Globus pallidus (tissue), 1 donor: ENCODE data around the gene ZNF446.
"Not testable (repeated sequence)": the region's sequence is repeated elsewhere in the genome, so short reads cannot be mapped to it uniquely, and the experiment has no call there.

ENCODE experiments used
- DNase-seq: peaks from one replicate; pipeline ENCODE4 v3.0.0-alpha.2; 2015; ENCODE audit warnings: low spot score

The ZNF446 gene

GRCh38 chr19:58470837-58471543 lies 5.2 kb upstream of the ZNF446 start:
- DNase-seq: not testable (repeated sequence)

GRCh38 chr19:58471736-58472135 lies 4.4 kb upstream of the ZNF446 start:
- no peak for DNase-seq

DNA sequence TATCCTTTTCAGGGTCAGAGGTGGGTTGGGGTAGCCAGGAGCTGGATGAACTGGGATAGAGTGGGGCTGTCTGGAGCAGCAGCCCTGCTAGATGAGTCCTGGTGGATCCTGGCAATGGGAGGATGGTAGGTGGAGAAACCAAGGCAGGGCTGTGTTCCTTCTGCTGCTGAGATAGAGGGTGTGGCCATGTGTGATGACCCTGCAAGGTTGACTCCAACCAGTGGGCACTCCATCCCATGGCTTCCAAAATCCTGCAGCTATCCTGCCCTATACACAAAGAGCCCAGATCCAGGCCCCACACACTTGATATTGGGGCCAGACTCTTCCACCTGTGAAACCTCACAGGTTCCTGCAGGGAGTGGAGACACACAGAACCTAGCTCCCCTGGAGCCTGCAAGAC lies 2.4 kb upstream of the ZNF446 start:
- DNase-seq: no peak

DNA sequence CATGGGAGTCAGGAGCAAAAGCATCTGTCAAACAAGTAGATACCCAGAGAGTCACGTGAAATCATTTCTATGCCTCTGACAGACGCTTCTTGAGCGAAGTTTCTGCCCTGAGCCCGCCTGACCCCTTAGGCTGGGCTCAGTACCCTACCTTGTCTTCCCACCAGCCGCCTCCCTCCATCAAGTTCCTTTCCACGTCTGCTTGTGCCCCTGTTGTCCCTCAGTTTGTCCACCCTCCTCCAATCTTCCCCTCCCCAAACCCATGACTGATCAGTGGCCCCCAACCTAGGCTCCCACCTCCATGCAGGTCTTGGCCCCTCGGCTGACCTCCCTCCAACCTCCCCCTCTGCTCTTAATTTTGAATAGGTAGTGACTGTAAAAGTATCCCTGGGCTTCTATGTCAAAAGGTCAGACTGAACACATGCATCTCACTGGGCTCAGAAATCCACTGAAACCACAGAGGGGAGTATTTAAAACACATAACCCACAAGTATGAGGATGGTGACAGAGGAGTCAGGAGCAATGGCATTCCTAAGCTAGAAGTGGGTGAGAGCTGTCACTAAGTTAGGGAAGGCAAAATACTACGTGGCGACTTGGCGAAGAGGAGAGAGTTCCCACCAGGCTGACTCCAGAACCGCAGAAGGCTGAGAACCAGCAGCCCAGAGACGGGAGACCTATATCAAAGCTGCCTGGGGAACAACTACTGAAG lies 1.7 kb upstream of the ZNF446 start:
- DNase-seq: no peak

- no peak for DNase-seq
These were observed 997 bp upstream of the ZNF446 start for GRCh38 chr19:58474997-58475713.

DNA sequence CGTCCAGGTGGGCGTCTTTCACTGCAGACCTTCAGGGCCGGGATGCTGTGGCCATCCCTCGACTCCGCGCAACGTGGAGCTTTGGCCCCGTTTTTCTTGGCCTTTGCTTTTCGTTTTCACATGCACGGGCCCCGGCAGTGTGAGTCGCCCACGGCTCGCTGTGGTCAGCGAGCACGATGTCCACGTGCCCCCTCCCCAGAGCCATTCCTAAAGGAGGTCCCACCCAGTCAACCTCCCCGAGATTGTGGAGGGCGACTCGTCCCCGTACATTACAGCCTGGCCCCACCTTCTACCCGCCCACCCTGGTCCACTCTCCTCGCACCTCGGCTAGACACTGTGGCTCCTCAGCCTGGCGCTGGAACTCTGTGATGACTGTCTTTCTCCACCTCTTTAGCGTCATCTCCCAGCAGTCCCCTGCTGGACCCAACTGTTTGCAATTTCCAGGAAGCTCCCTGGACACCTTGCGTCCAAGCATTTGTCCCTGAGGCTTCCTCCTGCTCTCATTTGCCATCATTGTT lies 405 bp downstream of the ZNF446 start:
- DNase-seq: no peak

DNA sequence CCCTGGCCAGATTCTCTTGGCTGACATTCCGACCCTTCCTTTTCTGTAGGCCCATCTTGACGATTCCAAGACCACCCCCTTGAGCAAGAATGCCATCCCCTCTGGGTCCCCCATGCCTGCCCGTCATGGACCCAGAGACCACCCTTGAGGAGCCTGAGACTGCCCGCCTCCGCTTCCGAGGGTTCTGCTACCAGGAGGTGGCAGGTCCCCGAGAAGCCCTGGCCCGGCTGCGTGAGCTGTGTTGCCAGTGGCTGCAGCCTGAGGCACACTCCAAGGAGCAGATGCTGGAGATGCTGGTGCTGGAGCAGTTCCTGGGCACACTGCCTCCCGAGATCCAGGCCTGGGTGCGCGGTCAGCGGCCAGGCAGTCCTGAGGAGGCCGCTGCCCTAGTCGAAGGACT lies 978 bp downstream of the ZNF446 start:
- DNase-seq: no peak

DNA sequence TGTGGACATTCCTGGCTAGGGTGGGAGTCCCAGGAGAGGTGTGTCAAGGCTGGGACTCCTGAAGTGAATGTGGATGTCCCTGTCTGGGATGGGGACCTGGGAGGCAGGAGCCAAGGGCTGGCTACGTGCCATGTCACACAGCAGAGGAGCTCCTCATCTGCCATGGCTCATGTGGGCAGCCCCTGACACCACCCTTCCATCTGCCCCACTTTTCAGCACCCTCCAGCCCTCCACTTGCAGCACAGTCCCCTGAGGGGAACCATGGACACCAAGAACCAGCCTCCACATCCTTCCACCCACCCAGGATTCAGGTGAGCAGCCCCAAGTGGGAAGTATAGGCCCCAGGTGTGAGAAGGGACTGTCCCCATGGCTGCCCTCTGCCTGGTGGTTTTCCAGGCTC lies 1.7 kb downstream of the ZNF446 start:
- no peak for DNase-seq

GRCh38 chr19:58479303-58479702 lies 3.2 kb downstream of the ZNF446 start:
- DNase-seq: no peak

- no peak for DNase-seq
These were observed 3.8 kb downstream of the ZNF446 start for GRCh38 chr19:58479736-58480480.

GRCh38 chr19:58480481-58480830 lies 4.3 kb downstream of the ZNF446 start:
- no peak for DNase-seq

DNA sequence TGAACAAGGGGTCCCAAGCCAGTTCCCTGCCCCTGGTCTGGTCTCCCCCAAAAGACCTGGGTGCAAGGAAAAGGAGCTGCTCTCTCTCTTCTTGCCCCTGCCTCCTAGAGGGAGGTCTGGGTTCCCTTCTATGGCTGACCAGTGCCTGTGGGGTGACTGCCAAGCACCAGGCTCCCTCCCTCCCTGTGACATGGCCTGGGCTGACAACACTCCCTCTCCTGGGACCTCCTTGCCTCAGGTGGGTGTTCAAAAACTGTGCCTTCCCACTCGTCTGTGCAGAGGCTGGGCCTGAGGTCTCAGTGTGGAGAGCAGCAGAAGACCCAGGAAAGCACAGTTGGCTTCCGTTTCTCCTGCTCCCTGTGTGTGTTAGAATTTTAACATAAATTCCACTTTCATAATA lies 4.7 kb downstream of the ZNF446 start:
- DNase-seq: no peak

- DNase-seq: no peak
These were observed 6.2 kb downstream of the ZNF446 start for GRCh38 chr19:58482372-58482771.

DNA sequence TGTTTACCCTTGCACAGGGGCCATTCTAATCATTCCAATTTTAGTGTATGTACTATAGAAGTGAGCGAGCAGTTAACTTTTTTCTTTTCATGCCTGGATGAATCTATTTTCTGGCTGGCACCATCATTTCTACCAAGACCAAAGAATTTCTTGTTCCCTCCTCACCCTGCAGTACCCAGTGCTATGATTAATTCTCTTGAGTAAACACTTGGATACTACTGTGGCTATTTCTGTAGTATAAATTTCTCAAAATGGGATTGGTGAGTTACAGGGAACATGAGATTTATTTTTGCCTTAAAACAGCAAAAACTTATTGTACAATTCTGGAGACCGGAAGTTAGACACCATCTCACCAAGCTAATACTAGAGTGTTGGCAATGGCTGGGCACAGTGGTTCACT lies 7.6 kb downstream of the ZNF446 start:
- DNase-seq: no peak

DNA sequence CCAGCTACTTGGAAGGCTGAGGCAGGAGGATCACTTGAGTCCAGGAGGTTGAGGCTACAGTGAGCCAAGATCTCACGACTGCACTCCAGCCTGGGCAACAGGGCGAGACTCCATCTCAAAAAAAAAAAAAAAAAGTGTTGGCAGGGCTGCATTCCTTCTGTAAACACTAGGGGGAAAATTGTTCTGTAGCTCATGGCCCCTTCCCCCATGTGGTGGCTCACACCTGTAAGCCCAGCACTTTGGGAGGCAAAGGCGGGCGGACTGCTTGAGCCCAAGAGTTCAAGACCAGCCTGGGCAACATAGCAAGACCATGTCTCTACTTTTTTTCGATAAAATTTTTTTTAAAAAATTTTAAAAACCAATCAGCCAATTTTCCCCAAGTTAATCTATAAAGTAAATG lies 8.2 kb downstream of the ZNF446 start:
- DNase-seq: not testable (repeated sequence)

DNA sequence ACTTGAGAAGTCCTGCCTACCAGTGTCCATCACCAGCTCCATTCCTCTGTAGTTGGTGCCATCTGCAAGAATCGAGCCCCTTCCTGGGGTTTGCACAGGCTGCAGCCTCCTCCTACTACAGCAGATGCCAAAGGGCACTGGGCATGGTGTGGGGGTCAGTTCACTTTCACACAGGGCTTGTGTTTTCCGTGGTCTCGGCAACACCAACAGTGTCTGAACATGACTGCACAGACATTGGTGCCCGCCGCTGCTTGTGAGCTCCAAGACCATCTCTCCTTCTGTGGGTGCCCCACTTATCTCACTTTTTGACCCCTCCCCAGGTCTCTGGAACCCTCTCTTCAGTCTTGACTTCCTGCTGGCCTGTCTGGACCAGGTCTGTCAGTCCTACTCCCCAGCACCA lies 15.2 kb downstream of the ZNF446 start:
- no peak for DNase-seq

DNA sequence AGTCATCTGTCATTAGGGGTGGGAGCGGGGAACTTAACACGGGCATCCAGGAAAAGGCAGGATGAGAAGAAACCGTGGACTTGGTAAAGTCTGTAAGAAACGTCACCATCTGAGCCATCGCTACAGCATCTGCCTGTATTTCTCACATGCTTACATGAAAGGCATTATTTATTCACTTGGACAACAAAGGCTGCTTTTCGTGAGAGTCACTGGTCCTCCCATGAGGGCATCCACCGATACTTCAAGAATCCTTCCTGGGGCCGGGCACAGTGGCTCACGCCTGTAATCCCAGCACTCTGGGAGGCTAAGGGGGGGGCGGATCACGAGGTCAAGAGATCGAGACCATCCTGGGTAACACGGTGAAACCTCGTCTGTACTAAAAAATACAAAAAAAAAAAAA lies 16.1 kb downstream of the ZNF446 start:
- DNase-seq: peak; percentile 61

- no peak for DNase-seq
These were observed 21.6 kb downstream of the ZNF446 start for GRCh38 chr19:58497634-58498170.

DNA sequence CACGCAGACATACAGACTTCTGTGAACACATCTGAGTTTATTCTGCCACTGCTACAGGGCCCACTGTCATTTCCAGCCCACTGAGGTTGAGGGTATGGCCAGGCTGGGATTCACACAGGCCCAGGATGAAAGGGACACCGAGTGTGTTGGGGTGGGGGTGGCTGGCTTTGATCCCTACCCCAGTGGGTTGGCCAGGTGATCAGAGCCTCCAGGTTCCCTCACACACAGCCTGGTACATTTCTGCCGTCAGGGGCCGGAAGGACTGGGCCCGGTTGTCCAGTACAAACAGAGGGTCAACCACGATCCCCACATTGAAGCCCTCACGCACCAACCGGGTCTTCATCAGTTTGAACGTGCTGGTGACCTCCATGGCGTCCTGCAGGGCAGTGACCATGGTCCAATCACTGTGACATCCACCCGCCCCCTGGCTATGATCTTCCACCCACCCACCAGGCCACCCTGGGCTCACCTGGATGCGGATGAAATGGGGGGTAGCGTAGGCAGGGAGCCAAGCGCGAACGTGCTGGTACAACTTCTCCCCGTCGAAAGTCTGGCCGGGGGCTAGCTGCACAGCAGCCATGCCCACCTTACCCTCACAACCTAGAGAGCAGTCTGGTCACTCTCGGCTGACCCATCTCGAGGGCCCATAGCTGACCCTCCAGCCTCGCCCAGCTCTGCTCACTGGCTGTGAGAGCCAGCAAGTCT lies 22.3 kb downstream of the ZNF446 start:
- no peak for DNase-seq

GRCh38 chr19:58499021-58499927 lies 23.1 kb downstream of the ZNF446 start:
- peak; percentile 99 for DNase-seq
